ENCODE data around the gene CLDN15. TPM values are rescaled to one million over a fixed set of nuclear protein-coding genes. Genes with fewer than 3 reads are reported as not detected.

The CLDN15 gene
- total RNA-seq, 6 experiments from 2014 or later = 2.0 to 3.5 (median 2.9) TPM

DNA sequence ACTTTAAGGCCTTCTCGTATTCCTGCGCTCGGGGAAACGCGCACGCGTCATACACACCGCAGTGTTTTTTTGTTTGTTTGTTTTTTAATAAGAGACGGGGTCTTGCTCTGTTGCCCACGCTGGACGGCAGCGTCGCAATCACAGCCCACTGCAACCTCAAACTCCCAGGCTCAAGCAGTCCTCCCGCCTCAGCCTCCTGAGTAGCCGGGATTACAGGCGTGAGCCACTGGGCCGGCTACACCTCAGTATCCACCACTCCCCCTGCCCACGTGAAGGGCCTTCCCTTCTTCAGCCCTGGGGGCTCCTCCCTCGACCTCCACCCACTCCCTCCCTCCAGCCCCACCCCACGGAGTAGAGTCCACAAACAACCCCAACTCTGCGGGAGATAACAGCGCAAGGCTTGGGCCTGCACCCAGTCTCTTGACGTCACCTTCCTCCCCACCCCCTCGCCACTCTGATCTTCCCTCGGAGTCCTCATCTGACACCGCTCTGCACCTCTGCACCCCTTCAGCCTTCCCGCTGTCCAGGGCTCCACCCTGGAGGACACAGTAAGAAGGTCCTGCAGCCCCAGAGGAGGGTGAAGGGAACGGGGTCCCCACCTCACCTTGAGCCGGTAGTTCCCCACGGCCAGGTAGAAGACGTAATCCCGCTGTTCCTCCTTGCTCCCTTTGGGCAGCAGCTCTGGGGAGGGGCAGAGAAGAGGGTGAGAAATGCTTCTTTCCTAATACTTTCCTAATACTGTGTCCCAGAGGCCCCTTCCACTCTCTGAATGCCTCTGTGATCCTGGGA lies 2.8 kb upstream of the CLDN15 start:
- no peak overlapping the region for H3K27ac Mint-ChIP-seq
- TF ChIP-seq, protein P1, sequence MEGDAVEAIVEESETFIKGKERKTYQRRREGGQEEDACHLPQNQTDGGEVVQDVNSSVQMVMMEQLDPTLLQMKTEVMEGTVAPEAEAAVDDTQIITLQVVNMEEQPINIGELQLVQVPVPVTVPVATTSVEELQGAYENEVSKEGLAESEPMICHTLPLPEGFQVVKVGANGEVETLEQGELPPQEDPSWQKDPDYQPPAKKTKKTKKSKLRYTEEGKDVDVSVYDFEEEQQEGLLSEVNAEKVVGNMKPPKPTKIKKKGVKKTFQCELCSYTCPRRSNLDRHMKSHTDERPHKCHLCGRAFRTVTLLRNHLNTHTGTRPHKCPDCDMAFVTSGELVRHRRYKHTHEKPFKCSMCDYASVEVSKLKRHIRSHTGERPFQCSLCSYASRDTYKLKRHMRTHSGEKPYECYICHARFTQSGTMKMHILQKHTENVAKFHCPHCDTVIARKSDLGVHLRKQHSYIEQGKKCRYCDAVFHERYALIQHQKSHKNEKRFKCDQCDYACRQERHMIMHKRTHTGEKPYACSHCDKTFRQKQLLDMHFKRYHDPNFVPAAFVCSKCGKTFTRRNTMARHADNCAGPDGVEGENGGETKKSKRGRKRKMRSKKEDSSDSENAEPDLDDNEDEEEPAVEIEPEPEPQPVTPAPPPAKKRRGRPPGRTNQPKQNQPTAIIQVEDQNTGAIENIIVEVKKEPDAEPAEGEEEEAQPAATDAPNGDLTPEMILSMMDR (IDR thresholded peaks at IDR 0.05) = no peak
- H3K4me3 Mint-ChIP-seq = no peak overlapping the region
- no peaks in the 10 kb centered on the region for H3K9me3 Mint-ChIP-seq
- no peaks in the 10 kb centered on the region; the same call in 1 of the 2 replicates for H3K27me3 Mint-ChIP-seq (ENCODE audit: insufficient read depth)
- peaks cover 4% of the 10 kb centered on the region; the same call in 1 of the 2 replicates for H3K36me3 Mint-ChIP-seq (ENCODE audit: low read depth)
- H3K4me1 Mint-ChIP-seq (ENCODE audit: low read depth) = peaks cover 20% of the 10 kb centered on the region
- DNase-seq = no peak

DNA sequence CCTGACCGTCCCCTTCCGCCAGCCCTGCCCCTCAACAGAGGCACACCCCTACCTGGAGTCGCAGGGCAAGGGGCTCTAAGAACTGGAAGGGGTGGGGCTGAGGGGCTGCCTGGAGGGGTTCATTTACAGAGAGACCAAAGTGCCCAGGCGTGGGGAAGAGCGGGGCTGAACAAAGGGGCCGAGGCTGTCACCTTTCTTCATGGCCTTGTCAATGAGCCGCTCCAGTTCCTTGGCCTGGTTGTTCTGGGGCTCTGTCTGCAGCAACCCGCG lies 2.3 kb upstream of the CLDN15 start:
- Mint-ChIP-seq H3K4me3 (no peak overlapping the region), H3K27me3 (ENCODE audit: insufficient read depth) (no peaks in the 10 kb centered on the region; the same call in 1 of the 2 replicates), H3K4me1 (ENCODE audit: low read depth) (peaks cover 15% of the 10 kb centered on the region), H3K9me3 (no peaks in the 10 kb centered on the region), H3K27ac (no peak overlapping the region), H3K36me3 (ENCODE audit: low read depth) (0 out of 2 replicates have a peak, but pooled peaks cover under 1% of the 10 kb centered on the region)
- no peak for DNase-seq
- TF ChIP-seq, protein P1 (IDR thresholded peaks at IDR 0.05) = no peak

DNA sequence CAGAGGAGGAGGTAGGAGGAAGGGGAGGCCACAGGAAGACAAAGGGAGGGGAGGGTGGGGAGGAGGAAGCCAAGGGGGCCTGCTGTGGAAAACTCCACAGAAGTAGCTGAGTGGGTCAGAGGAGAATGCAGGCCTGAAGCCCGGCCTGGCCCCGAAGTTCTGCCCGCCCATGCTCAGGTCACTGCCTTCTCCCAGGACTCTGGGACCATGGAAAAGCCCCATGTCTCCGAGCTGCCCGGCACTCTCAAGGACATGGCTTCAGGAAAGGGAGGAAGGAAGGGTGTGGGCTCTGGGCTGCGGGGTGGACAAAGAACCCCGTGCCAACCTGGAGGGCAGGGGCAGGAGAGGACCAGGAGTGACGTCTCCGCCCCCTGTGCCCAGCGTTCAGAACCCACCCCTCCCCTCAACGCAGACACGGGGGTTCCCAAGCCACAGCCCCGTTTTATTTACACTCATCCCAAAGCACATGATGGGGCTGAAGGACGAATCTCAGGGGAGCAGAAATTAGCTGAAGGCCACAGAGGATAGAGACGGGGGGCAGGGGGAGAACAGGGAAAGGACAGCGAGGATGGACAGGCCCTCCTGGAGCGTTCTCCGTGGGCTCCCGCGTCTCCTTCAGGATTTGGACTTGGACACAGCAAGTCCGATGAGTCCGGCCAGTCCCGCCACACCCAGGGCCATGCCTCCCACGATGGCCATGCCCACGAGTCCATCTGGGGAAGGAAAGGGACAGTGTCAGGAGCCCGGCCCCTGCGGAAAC lies 1.8 kb upstream of the CLDN15 start:
- H3K27ac Mint-ChIP-seq = no peak overlapping the region
- H3K4me3 Mint-ChIP-seq = no peak overlapping the region
- H3K9me3 Mint-ChIP-seq = no peaks in the 10 kb centered on the region
- peaks cover 15% of the 10 kb centered on the region for H3K4me1 Mint-ChIP-seq (ENCODE audit: low read depth)
- no peaks in the 10 kb centered on the region; the same call in 1 of the 2 replicates for H3K27me3 Mint-ChIP-seq (ENCODE audit: insufficient read depth)
- TF ChIP-seq, protein P1 (IDR thresholded peaks at IDR 0.05) = no peak
- no peak for DNase-seq
- no peaks in the 10 kb centered on the region for H3K36me3 Mint-ChIP-seq (ENCODE audit: low read depth)

DNA sequence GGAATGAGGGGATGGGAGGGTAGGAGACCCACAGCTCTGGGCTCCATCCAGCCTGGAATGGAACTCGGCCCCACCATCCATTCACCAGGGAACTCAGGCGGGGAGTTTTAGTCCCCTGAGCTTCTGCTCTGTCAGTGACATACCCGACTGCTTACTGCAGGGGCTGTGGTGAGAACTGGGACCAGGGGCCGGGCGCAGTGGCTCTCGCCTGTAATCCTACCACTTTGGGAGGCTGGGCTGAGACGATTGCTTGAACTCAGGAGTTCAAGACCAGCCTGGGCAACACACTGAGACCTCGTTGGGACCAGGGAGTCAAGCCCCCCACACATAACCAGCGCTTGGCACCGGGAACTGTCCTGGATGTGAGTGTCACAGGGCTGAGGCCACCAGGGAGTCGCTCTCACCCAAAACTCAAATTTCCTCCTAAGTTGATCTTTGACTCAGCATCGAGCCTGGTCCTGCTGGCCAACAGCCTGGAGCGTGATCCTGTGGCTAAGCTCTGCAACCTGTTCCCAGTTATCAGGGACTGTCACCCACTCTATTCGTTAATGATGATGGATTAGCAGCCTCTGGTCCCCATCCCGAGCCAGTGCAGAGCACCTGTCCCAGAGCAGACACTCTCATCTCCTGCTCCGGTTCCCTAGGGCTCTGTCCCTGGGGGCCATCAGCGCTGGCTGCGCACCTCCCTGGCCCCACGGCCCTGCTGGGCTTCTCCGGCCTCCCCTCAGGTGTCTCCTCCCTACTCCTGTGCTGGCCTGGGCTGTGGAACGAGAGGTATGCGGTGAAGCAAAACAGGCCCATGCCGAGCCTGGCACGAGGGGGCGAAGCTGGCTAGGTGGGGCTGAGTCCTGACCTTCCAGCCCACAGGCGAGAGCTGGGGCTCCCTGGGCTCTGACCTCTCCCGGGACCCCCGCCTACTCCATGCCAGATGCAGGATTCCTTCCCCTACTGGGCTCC lies 902 bp upstream of the CLDN15 start:
- H3K27ac Mint-ChIP-seq = peak overlapping the region; percentile 55; the same call in 1 of the 2 replicates
- peaks cover 9% of the 10 kb centered on the region for H3K4me1 Mint-ChIP-seq (ENCODE audit: low read depth)
- no peaks in the 10 kb centered on the region for H3K36me3 Mint-ChIP-seq (ENCODE audit: low read depth)
- no peak for DNase-seq
- H3K27me3 Mint-ChIP-seq (ENCODE audit: insufficient read depth) = no peaks in the 10 kb centered on the region; the same call in 1 of the 2 replicates
- TF ChIP-seq, protein P1 (IDR thresholded peaks at IDR 0.05) = no peak
- no peak overlapping the region for H3K4me3 Mint-ChIP-seq
- H3K9me3 Mint-ChIP-seq = no peaks in the 10 kb centered on the region

DNA sequence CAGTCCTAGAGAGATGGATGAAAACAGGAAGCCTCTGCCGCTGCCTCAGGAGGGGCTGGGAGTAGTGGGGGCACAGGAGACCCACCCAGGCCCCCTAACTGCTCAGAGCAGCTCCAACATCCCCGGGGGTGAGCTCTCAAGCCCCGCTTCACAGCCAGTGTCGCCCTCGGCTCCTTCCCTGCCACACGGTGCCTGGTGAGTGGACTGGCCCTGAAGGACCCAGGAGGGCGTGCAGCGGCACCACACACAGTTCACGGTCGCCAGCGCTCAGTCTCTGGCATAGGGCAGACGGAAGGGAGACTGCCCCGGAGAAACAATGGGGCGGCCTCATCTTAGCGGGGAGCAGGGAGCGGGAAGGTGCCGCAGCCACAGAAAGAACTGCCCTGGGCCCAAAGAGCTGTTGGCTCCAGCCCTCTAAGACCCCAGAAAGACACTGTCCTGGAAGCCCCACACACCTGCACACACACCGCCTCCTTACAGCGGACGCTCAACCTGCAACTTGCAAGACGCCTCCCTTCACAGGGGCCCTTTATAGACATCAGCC lies 1.2 kb downstream of the CLDN15 start:
- no peaks in the 10 kb centered on the region; the same call in none of the 2 replicates for H3K27me3 Mint-ChIP-seq (ENCODE audit: insufficient read depth)
- DNase-seq = no peak

More for the DNA sequence above, 1.2 kb downstream of the CLDN15 start:
- no peak overlapping the region for H3K27ac Mint-ChIP-seq
- no peak overlapping the region for H3K4me3 Mint-ChIP-seq
- H3K36me3 Mint-ChIP-seq (ENCODE audit: low read depth) = no peaks in the 10 kb centered on the region
- peaks cover 14% of the 10 kb centered on the region for H3K4me1 Mint-ChIP-seq (ENCODE audit: low read depth)
- no peaks in the 10 kb centered on the region for H3K9me3 Mint-ChIP-seq
- TF ChIP-seq, protein P1 (IDR thresholded peaks at IDR 0.05) = no peak
